Loucy (cell line): ENCODE data around the gene REL.

Source experiments
- CTCF ChIP-seq: fragments of 200-600 bp; sonication (generic); conservative IDR thresholded peaks from 2 replicates; pipeline ENCODE4 v1.5.1; 2014; ENCODE audit warnings: mild to moderate bottlenecking, antibody characterized with exemption, low read length
- EZH2phosphoT487 ChIP-seq: fragments of 200-600 bp; IDR thresholded peaks from 2 replicates; pipeline ENCODE4 v1.6.1; 2018; ENCODE audit warnings: antibody characterized with exemption, mild to moderate bottlenecking, moderate library complexity, borderline replicate concordance

GRCh38 chr2:60852282-60852860 lies 29.0 kb upstream of the REL start:
- TF ChIP-seq CTCF (no peak), EZH2phosphoT487 (no peak)
